Esophagus (tissue), 2 donors: Measurements from ENCODE around the gene UNC5CL. TPM values are rescaled to one million over a fixed set of nuclear protein-coding genes. Genes with fewer than 3 reads are reported as not detected.

ENCODE experiments used
- H3K27ac ChIP-seq, 2 donors: one replicate each; pipeline ENCODE4 v1.5.1; 2013; ENCODE audit warnings: low read depth in 2 of 2, mild to moderate bottlenecking in 2 of 2, inconsistent platforms in 1 of 2, low read length in 1 of 2, moderate library complexity in 1 of 2
- H3K27me3 ChIP-seq, 2 donors: one replicate each; pipeline ENCODE4 v1.6.1; 2013; ENCODE audit warnings: low read length in 2 of 2, control low read depth in 1 of 2, mild to moderate bottlenecking in 1 of 2; ENCODE audit not compliant: insufficient read depth in 2 of 2, control insufficient read depth in 1 of 2
- H3K36me3 ChIP-seq, 2 donors: one replicate each; pipeline ENCODE4 v1.6.1; 2013; ENCODE audit warnings: low read length in 1 of 2; ENCODE audit not compliant: control insufficient read depth in 2 of 2, insufficient read depth in 2 of 2
- H3K4me1 ChIP-seq, 2 donors: one replicate each; pipeline ENCODE4 v1.6.1; 2013; ENCODE audit warnings: low read length in 1 of 2; ENCODE audit not compliant: control insufficient read depth in 2 of 2, insufficient read depth in 2 of 2
- H3K4me3 ChIP-seq, 2 donors: one replicate each; pipeline ENCODE4 v1.5.1; 2013; ENCODE audit warnings: low read length in 2 of 2, mild to moderate bottlenecking in 2 of 2, low read depth in 1 of 2, moderate library complexity in 1 of 2
- H3K9me3 ChIP-seq, 2 donors: one replicate each; pipeline ENCODE4 v1.6.1; 2013; ENCODE audit warnings: mild to moderate bottlenecking in 2 of 2, low read depth in 1 of 2, low read length in 1 of 2, moderate library complexity in 1 of 2; ENCODE audit not compliant: control insufficient read depth in 2 of 2, insufficient read depth in 1 of 2
- WGBS, 2 donors: extraction: QIAGEN DNeasy Blood & Tissue Kit; methylation state at CpG; one replicate each; pipeline ENCODE4 v1.1.7; 2013; 5-methylcytosine and 5-hydroxymethylcytosine counted together
- polyA plus RNA-seq, 2 donors: library from polyadenylated mRNA; stranded (reverse); fragments of 200-250 nt; gene quantifications; one replicate each; pipeline ENCODE4 v1.2.3, GENCODE V29; 2013
- donor health status: healthy with polysubstance abuse.
- donor health status: Bipolar disorder and iron deficiency.

UNC5CL gene
- polyA plus RNA-seq, 2 donors, result 0.82 to 1.1 TPM

GRCh38 chr6:41064841-41065240 lies 25.8 kb upstream of the UNC5CL start:
- 50 to 75% methylated on average over 5 of the region's 5 CpGs for whole genome bisulfite sequencing, 2 donors
- Histone ChIP-seq H3K27ac (no peak overlapping the region), H3K4me1 (no peaks in the 10 kb centered on the region), H3K9me3 (no peaks in the 10 kb centered on the region), H3K4me3 (no peak overlapping the region), H3K27me3 (no peaks in the 10 kb centered on the region), H3K36me3 (peaks cover 2% of the 10 kb centered on the region in 2 donors)

GRCh38 chr6:41063884-41064285 lies 24.9 kb upstream of the UNC5CL start:
- peaks cover 2% of the 10 kb centered on the region in 2 donors for H3K36me3 ChIP-seq
- no peak overlapping the region for H3K4me3 ChIP-seq
- H3K27ac ChIP-seq, result peak overlapping the region in 1 of 2 donors; percentile 2
- H3K4me1 ChIP-seq, result no peaks in the 10 kb centered on the region
- WGBS, 2 donors, result 62 to 84% methylated on average over 2 of the region's 2 CpGs
- no peaks in the 10 kb centered on the region for H3K9me3 ChIP-seq
- no peaks in the 10 kb centered on the region for H3K27me3 ChIP-seq

DNA sequence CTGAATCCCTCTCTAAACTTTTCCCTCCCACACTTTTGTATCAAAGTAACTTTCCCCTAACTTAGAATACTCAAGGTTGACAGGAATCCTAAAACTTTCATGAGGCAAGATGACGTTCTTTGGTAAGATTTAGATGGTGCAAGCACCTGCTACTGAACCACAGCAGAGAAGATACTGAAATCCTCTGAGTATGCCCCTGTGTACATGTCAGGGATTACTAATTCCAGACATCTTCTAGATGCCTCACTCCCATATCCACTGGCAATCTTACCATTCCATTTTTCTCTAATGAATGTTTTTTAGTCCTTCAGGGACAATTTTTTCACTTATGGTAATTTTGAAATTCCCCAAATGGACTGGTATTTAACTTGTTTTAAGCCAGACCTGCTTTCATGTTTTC lies 23.0 kb upstream of the UNC5CL start:
- H3K36me3 ChIP-seq, result peaks cover 2% of the 10 kb centered on the region in 2 donors
- no peaks in the 10 kb centered on the region for H3K4me1 ChIP-seq
- H3K27me3 ChIP-seq, result no peaks in the 10 kb centered on the region
- no peak overlapping the region for H3K27ac ChIP-seq
- H3K9me3 ChIP-seq, result no peaks in the 10 kb centered on the region
- no peak overlapping the region for H3K4me3 ChIP-seq
- WGBS, 2 donors, result 76 to 94% methylated on average over 1 of the region's 1 CpG

DNA sequence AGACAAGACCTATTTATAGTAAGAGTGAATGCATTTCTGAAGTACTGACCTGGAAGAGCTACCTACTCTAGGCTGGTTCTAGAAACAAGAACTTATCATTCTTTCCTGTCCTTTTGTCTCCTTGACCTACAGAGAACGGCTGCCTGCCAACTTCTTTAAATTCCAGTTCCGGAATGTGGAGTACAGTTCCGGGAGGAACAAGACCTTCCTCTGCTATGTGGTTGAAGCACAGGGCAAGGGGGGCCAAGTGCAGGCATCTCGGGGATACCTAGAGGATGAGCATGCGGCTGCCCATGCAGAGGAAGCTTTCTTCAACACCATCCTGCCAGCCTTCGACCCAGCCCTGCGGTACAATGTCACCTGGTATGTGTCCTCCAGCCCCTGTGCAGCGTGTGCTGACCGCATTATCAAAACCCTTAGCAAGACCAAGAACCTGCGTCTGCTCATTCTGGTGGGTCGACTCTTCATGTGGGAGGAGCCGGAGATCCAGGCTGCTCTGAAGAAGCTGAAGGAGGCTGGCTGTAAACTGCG lies 22.2 kb upstream of the UNC5CL start:
- Histone ChIP-seq H3K9me3 (no peaks in the 10 kb centered on the region), H3K27me3 (no peaks in the 10 kb centered on the region), H3K36me3 (peaks cover 2% of the 10 kb centered on the region in 2 donors), H3K4me3 (no peak overlapping the region), H3K4me1 (no peaks in the 10 kb centered on the region), H3K27ac (no peak overlapping the region)
- WGBS, 2 donors, result 82 to 83% methylated on average over 13 of the region's 13 CpGs

GRCh38 chr6:41059556-41059955 lies 20.5 kb upstream of the UNC5CL start:
- H3K4me3 ChIP-seq, result no peak overlapping the region
- no peaks in the 10 kb centered on the region for H3K4me1 ChIP-seq
- H3K9me3 ChIP-seq, result no peaks in the 10 kb centered on the region
- H3K27me3 ChIP-seq, result no peaks in the 10 kb centered on the region
- WGBS, 2 donors, result 39 to 57% methylated on average over 1 of the region's 1 CpG
- H3K36me3 ChIP-seq, result peaks cover 2% of the 10 kb centered on the region in 2 donors
- H3K27ac ChIP-seq, result no peak overlapping the region

- 69 to 82% methylated on average over 2 of the region's 2 CpGs for WGBS, 2 donors
- Histone ChIP-seq H3K4me3 (no peak overlapping the region), H3K27me3 (no peaks in the 10 kb centered on the region), H3K4me1 (no peaks in the 10 kb centered on the region), H3K9me3 (no peaks in the 10 kb centered on the region), H3K27ac (no peak overlapping the region), H3K36me3 (peaks cover 2% of the 10 kb centered on the region in 2 donors)
Measured at GRCh38 chr6:41058783-41059181, 19.8 kb upstream of the UNC5CL start.

GRCh38 chr6:41056768-41057490 lies 17.9 kb upstream of the UNC5CL start:
- Histone ChIP-seq H3K27ac (peak overlapping the region in 1 of 2 donors; percentile 26), H3K27me3 (no peaks in the 10 kb centered on the region), H3K9me3 (no peaks in the 10 kb centered on the region), H3K4me1 (peaks cover 0 to 6% of the 10 kb centered on the region in 2 donors), H3K4me3 (no peak overlapping the region), H3K36me3 (peaks cover 2% of the 10 kb centered on the region in 2 donors)
- WGBS, 2 donors, result 67 to 74% methylated on average over 6 of the region's 6 CpGs

DNA sequence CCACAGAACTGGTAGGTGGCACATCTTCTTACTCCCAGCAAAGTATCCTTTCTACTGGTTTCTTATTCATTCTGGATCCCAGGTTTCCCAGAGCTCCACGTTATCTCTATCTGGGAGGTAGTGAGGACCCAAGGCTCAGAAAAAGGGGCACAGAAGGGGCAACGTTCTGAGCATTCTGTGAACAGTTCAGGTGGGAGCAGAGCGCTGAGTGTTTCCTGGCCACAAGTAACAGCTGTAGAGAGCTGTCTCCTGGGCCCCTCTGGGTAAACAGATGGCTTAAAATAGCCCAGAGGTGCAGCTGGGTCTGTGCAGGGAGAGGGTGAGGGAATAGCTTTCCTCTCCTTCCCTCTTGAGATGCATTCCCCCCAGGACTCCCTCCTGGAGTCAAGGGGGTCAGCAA lies 16.1 kb upstream of the UNC5CL start:
- H3K4me1 ChIP-seq, result peaks cover 0 to 6% of the 10 kb centered on the region in 2 donors
- 45 to 63% methylated on average over 3 of the region's 3 CpGs for WGBS, 2 donors
- H3K9me3 ChIP-seq, result no peaks in the 10 kb centered on the region
- H3K4me3 ChIP-seq, result no peak overlapping the region
- H3K27ac ChIP-seq, result no peak overlapping the region
- no peaks in the 10 kb centered on the region for H3K27me3 ChIP-seq
- H3K36me3 ChIP-seq, result no peaks in the 10 kb centered on the region

GRCh38 chr6:41054511-41054910 lies 15.5 kb upstream of the UNC5CL start:
- Histone ChIP-seq H3K36me3 (no peaks in the 10 kb centered on the region), H3K27ac (no peak overlapping the region), H3K4me3 (no peak overlapping the region), H3K4me1 (peaks cover 0 to 6% of the 10 kb centered on the region in 2 donors), H3K27me3 (no peaks in the 10 kb centered on the region), H3K9me3 (no peaks in the 10 kb centered on the region)
- 87 to 95% methylated on average over 3 of the region's 3 CpGs for WGBS, 2 donors

- Histone ChIP-seq H3K4me1 (peaks cover 0 to 6% of the 10 kb centered on the region in 2 donors), H3K4me3 (no peak within 1 kb of the TSS), H3K27ac (no peak within 1 kb of the TSS), H3K27me3 (no peaks in the 10 kb centered on the region), H3K36me3 (no peaks in the 10 kb centered on the region), H3K9me3 (no peaks in the 10 kb centered on the region)
- WGBS, 2 donors, result 45 to 59% methylated on average over 5 of the region's 5 CpGs
Measured at GRCh38 chr6:41053041-41053440, 14.0 kb upstream of the UNC5CL start, which contains the start of gene APOBEC2. Gene APOBEC2, plus strand, starts transcription at chr6:41053202. Its CDS starts 146 bp downstream, at chr6:41053348.
